Measurements from ENCODE around the gene SVEP1.
"Not testable (repeated sequence)": the region's sequence is repeated elsewhere in the genome, so short reads cannot be mapped to it uniquely, and the experiment has no call there.

SVEP1 gene

GRCh38 chr9:110545705-110546104, 33.8 kb downstream of the SVEP1 start:
- H3K9ac ChIP-seq (ENCODE audit: insufficient read length) = no peak overlapping the region
- no peaks in the 10 kb centered on the region for H3K9me3 ChIP-seq (ENCODE audit: low read depth, low read length)
- DNase-seq (ENCODE audit: low read depth, low spot score) = no peak
- H3K27ac ChIP-seq = no peak overlapping the region
- H3K36me3 ChIP-seq (ENCODE audit: insufficient read depth, low read length) = no peaks in the 10 kb centered on the region
- TF ChIP-seq FOXP2 (optimal IDR thresholded peaks at IDR 0.05; ENCODE audit: control extremely low read depth, extremely low read length, insufficient read depth) (no peak), POLR2AphosphoS5 (IDR thresholded peaks at IDR 0.05; ENCODE audit: borderline replicate concordance, low read depth, low read length) (no peak), EZH2 (IDR thresholded peaks at IDR 0.05) (no peak)
- H3K4me3 ChIP-seq = no peak overlapping the region

GRCh38 chr9:110543631-110544051, 35.9 kb downstream of the SVEP1 start:
- Histone ChIP-seq H3K36me3 (ENCODE audit: insufficient read depth, low read length) (no peaks in the 10 kb centered on the region), H3K4me3 (peak overlapping the region; percentile 25), H3K27ac (peak overlapping the region; percentile 43; the same call in 1 of the 2 replicates), H3K9me3 (ENCODE audit: low read depth, low read length) (no peaks in the 10 kb centered on the region), H3K9ac (ENCODE audit: insufficient read length) (no peak overlapping the region)
- no peak for TF ChIP-seq POLR2AphosphoS5 (IDR thresholded peaks at IDR 0.05; ENCODE audit: borderline replicate concordance, low read depth, low read length)
- no peak for TF ChIP-seq FOXP2 (optimal IDR thresholded peaks at IDR 0.05; ENCODE audit: control extremely low read depth, extremely low read length, insufficient read depth)
- TF ChIP-seq EZH2 (IDR thresholded peaks at IDR 0.05) = no peak
- no peak for DNase-seq (ENCODE audit: low read depth, low spot score)

- Histone ChIP-seq H3K9me3 (ENCODE audit: low read depth, low read length) (no peaks in the 10 kb centered on the region), H3K4me3 (no peak overlapping the region), H3K27ac (no peak overlapping the region), H3K36me3 (ENCODE audit: insufficient read depth, low read length) (no peaks in the 10 kb centered on the region), H3K9ac (ENCODE audit: insufficient read length) (no peak overlapping the region)
- no peak for TF ChIP-seq EZH2 (IDR thresholded peaks at IDR 0.05)
- no peak for TF ChIP-seq POLR2AphosphoS5 (IDR thresholded peaks at IDR 0.05; ENCODE audit: borderline replicate concordance, low read depth, low read length)
- no peak for TF ChIP-seq FOXP2 (optimal IDR thresholded peaks at IDR 0.05; ENCODE audit: control extremely low read depth, extremely low read length, insufficient read depth)
- no peak for DNase-seq (ENCODE audit: low read depth, low spot score)
Observed at GRCh38 chr9:110541950-110542349, 37.6 kb downstream of the SVEP1 start.

GRCh38 chr9:110538647-110539041, 40.9 kb downstream of the SVEP1 start:
- H3K27ac ChIP-seq = peak overlapping the region; percentile 38; the same call in 1 of the 2 replicates

GRCh38 chr9:110537841-110538646, 41.5 kb downstream of the SVEP1 start:
- Histone ChIP-seq H3K4me3 (peak overlapping the region; percentile 35), H3K9ac (ENCODE audit: insufficient read length) (no peak overlapping the region), H3K9me3 (ENCODE audit: low read depth, low read length) (no peaks in the 10 kb centered on the region), H3K27ac (peak overlapping the region; percentile 38; the same call in 1 of the 2 replicates), H3K36me3 (ENCODE audit: insufficient read depth, low read length) (no peaks in the 10 kb centered on the region)
- TF ChIP-seq FOXP2 (optimal IDR thresholded peaks at IDR 0.05; ENCODE audit: control extremely low read depth, extremely low read length, insufficient read depth) = no peak
- DNase-seq (ENCODE audit: low read depth, low spot score) = no peak

More at GRCh38 chr9:110538647-110539041, 40.9 kb downstream of the SVEP1 start:
- Histone ChIP-seq H3K9ac (ENCODE audit: insufficient read length) (no peak overlapping the region), H3K9me3 (ENCODE audit: low read depth, low read length) (no peaks in the 10 kb centered on the region), H3K36me3 (ENCODE audit: insufficient read depth, low read length) (no peaks in the 10 kb centered on the region), H3K4me3 (peak overlapping the region; percentile 35)
- DNase-seq (ENCODE audit: low read depth, low spot score) = no peak
- no peak for TF ChIP-seq FOXP2 (optimal IDR thresholded peaks at IDR 0.05; ENCODE audit: control extremely low read depth, extremely low read length, insufficient read depth)
- TF ChIP-seq EZH2 (IDR thresholded peaks at IDR 0.05) = no peak
- no peak for TF ChIP-seq POLR2AphosphoS5 (IDR thresholded peaks at IDR 0.05; ENCODE audit: borderline replicate concordance, low read depth, low read length)

- no peak overlapping the region for H3K27ac ChIP-seq
- no peak overlapping the region for H3K9ac ChIP-seq (ENCODE audit: insufficient read length)
- peak; percentile 62 for DNase-seq (ENCODE audit: low read depth, low spot score)
- no peak overlapping the region for H3K4me3 ChIP-seq
- no peak for TF ChIP-seq FOXP2 (optimal IDR thresholded peaks at IDR 0.05; ENCODE audit: control extremely low read depth, extremely low read length, insufficient read depth)
- TF ChIP-seq EZH2 (IDR thresholded peaks at IDR 0.05) = no peak
- TF ChIP-seq POLR2AphosphoS5 (IDR thresholded peaks at IDR 0.05; ENCODE audit: borderline replicate concordance, low read depth, low read length) = peak; percentile 28; the same call in 1 of the 2 replicates
- H3K9me3 ChIP-seq (ENCODE audit: low read depth, low read length) = 0 out of 2 replicates have a peak, but pooled peaks cover 3% of the 10 kb centered on the region
- no peaks in the 10 kb centered on the region for H3K36me3 ChIP-seq (ENCODE audit: insufficient read depth, low read length)
Observed at GRCh38 chr9:110536822-110537221, 42.7 kb downstream of the SVEP1 start.

- H3K4me3 ChIP-seq; DNase-seq (ENCODE audit: low read depth, low spot score); H3K36me3 ChIP-seq (ENCODE audit: insufficient read depth, low read length); H3K27ac ChIP-seq; H3K9me3 ChIP-seq (ENCODE audit: low read depth, low read length); H3K9ac ChIP-seq (ENCODE audit: insufficient read length): not testable (repeated sequence)
Observed at GRCh38 chr9:110534162-110534561, 45.4 kb downstream of the SVEP1 start.

GRCh38 chr9:110532908-110533665, 46.5 kb downstream of the SVEP1 start:
- no peak overlapping the region for H3K27ac ChIP-seq
- H3K4me3 ChIP-seq = no peak overlapping the region
- no peak for DNase-seq (ENCODE audit: low read depth, low spot score)
- no peaks in the 10 kb centered on the region for H3K36me3 ChIP-seq (ENCODE audit: insufficient read depth, low read length)
- peaks cover 8% of the 10 kb centered on the region; the same call in 1 of the 2 replicates for H3K9me3 ChIP-seq (ENCODE audit: low read depth, low read length)
- no peak for TF ChIP-seq POLR2AphosphoS5 (IDR thresholded peaks at IDR 0.05; ENCODE audit: borderline replicate concordance, low read depth, low read length)
- no peak for TF ChIP-seq EZH2 (IDR thresholded peaks at IDR 0.05)
- TF ChIP-seq FOXP2 (optimal IDR thresholded peaks at IDR 0.05; ENCODE audit: control extremely low read depth, extremely low read length, insufficient read depth) = no peak
- no peak overlapping the region for H3K9ac ChIP-seq (ENCODE audit: insufficient read length)
